Measurements from ENCODE around the gene RAB3D.
"Not testable (repeated sequence)": the region's sequence is repeated elsewhere in the genome, so short reads cannot be mapped to it uniquely, and the experiment has no call there.

RAB3D gene

GRCh38 chr19:11346104-11346940, 6.9 kb upstream of the RAB3D start, which contains the start of the genes CCDC159 and TMEM205:
Gene CCDC159 (plus strand): TSS chr19:11346519. CDS start chr19:11346607, 88 bp downstream.
Gene TMEM205 (minus strand): TSS chr19:11346268. CDS start chr19:11345619, 649 bp downstream.
- TF ChIP-seq POLR2AphosphoS5 (IDR thresholded peaks at IDR 0.05; ENCODE audit: low read depth) (no peak; the same call in none of the 2 replicates), CTCF (IDR thresholded peaks at IDR 0.05; ENCODE audit: insufficient read depth, low read length) (no peak), SPI1 (IDR thresholded peaks at IDR 0.05; ENCODE audit: borderline replicate concordance, low read depth) (peak; percentile 39; the same call in 1 of the 2 replicates), REST (IDR thresholded peaks at IDR 0.05; ENCODE audit: insufficient replicate concordance, low read depth) (peak; percentile 36), GABPA (IDR thresholded peaks at IDR 0.05; ENCODE audit: low read depth) (0 out of 2 replicates have a peak, but pooled peaks have one; percentile 12)
- DNase-seq (ENCODE audit: low read depth in 1 of 2, low spot score in 1 of 2) = peak; percentile 98 to 99
- no peaks in the 10 kb centered on the region for H3K27me3 ChIP-seq (ENCODE audit: insufficient read depth, poor library complexity, severe bottlenecking)
- H3K4me3 ChIP-seq (replicated peaks; ENCODE audit: insufficient read depth, low read length) = peak within 1 kb of the TSS; percentile 80
- H3K27ac ChIP-seq (replicated peaks) = peak within 1 kb of the TSS; percentile 68

GRCh38 chr19:11345122-11345803, 5.8 kb upstream of the RAB3D start:
- H3K4me3 ChIP-seq (replicated peaks; ENCODE audit: insufficient read depth, low read length) = peak overlapping the region; percentile 80
- H3K27me3 ChIP-seq (ENCODE audit: insufficient read depth, poor library complexity, severe bottlenecking) = no peaks in the 10 kb centered on the region
- TF ChIP-seq CTCF (IDR thresholded peaks at IDR 0.05; ENCODE audit: insufficient read depth, low read length) (no peak), POLR2AphosphoS5 (IDR thresholded peaks at IDR 0.05; ENCODE audit: low read depth) (no peak), GABPA (IDR thresholded peaks at IDR 0.05; ENCODE audit: low read depth) (no peak), REST (IDR thresholded peaks at IDR 0.05; ENCODE audit: insufficient replicate concordance, low read depth) (no peak), SPI1 (IDR thresholded peaks at IDR 0.05; ENCODE audit: borderline replicate concordance, low read depth) (no peak)
- no peak for DNase-seq (ENCODE audit: low read depth in 1 of 2, low spot score in 1 of 2)
- H3K27ac ChIP-seq (replicated peaks) = peak overlapping the region; percentile 68

GRCh38 chr19:11342429-11342828, 3.0 kb upstream of the RAB3D start:
- H3K27ac ChIP-seq (replicated peaks) = no peak overlapping the region
- no peak overlapping the region for H3K4me3 ChIP-seq (replicated peaks; ENCODE audit: insufficient read depth, low read length)
- no peak for DNase-seq (ENCODE audit: low read depth in 1 of 2, low spot score in 1 of 2)
- H3K27me3 ChIP-seq (ENCODE audit: insufficient read depth, poor library complexity, severe bottlenecking) = no peaks in the 10 kb centered on the region
- no peak for TF ChIP-seq CTCF (IDR thresholded peaks at IDR 0.05; ENCODE audit: insufficient read depth, low read length)
- TF ChIP-seq POLR2AphosphoS5 (IDR thresholded peaks at IDR 0.05; ENCODE audit: low read depth) = no peak
- TF ChIP-seq REST (IDR thresholded peaks at IDR 0.05; ENCODE audit: insufficient replicate concordance, low read depth) = no peak
- no peak for TF ChIP-seq SPI1 (IDR thresholded peaks at IDR 0.05; ENCODE audit: borderline replicate concordance, low read depth)
- TF ChIP-seq GABPA (IDR thresholded peaks at IDR 0.05; ENCODE audit: low read depth) = no peak

GRCh38 chr19:11340099-11340467, 626 bp upstream of the RAB3D start:
- not testable (repeated sequence) for DNase-seq (ENCODE audit: low read depth in 1 of 2, low spot score in 1 of 2); H3K27me3 ChIP-seq (ENCODE audit: insufficient read depth, poor library complexity, severe bottlenecking)
- Histone ChIP-seq H3K4me3 (replicated peaks; ENCODE audit: insufficient read depth, low read length) (peak overlapping the region; percentile 80), H3K27ac (replicated peaks) (peak overlapping the region; percentile 41)

All from HL-60 (cell line).